ENCODE results near the gene TERB1. TPM values are rescaled to one million over a fixed set of nuclear protein-coding genes. Genes with fewer than 3 reads are reported as not detected.

TERB1 gene
- total RNA-seq, 1 experiment from 2014 or later = not detected

DNA sequence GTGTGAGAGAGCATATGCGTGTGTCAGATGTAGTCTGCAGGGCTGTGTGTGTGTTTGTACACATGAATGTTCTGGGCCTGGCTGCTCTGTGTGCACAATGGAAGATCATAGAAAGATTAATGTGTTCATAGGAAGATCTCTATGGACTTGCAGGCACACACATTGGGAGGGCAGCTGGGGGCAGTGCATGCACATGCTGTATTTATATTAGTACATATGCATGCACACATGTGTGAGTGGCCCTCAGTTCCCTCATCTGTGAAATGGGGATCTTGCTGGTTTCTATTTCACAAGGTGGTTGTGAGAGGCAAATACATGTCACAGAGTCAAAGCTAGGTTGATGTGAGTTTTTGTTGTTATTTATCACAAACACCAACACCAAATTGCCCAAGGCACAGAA, 44.9 kb upstream of the TERB1 start:
- intact Hi-C loops (cut with micrococcal nuclease) = no loop called here
- Histone ChIP-seq H3K9ac (ENCODE audit: low read length) (no peak overlapping the region), H3K9me3 (ENCODE audit: control insufficient read depth in 1 of 2, insufficient read depth in 1 of 2, low read depth in 1 of 2, low read length in 2 of 2) (no peaks in the 10 kb centered on the region), H3K27ac (ENCODE audit: low read depth, low read length) (no peak overlapping the region), H4K20me1 (ENCODE audit: insufficient read depth) (no peaks in the 10 kb centered on the region), H3K9me2 (ENCODE audit: insufficient read depth) (no peaks in the 10 kb centered on the region), H3K4me3 (replicated peaks in 1 of 2; ENCODE audit: low read depth in 1 of 2, low read length in 2 of 2) (no peak overlapping the region), H3K27me3 (ENCODE audit: insufficient read depth, low read length) (no peaks in the 10 kb centered on the region), H3K79me2 (ENCODE audit: insufficient read depth, low read length) (no peaks in the 10 kb centered on the region), H2AFZ (ENCODE audit: low read depth, low read length, poor library complexity, severe bottlenecking) (no peak overlapping the region), H3K36me3 (ENCODE audit: control insufficient read depth in 1 of 2, insufficient read depth in 2 of 2, low read length in 2 of 2) (no peaks in the 10 kb centered on the region), H3K4me2 (ENCODE audit: low read length) (no peak overlapping the region), H3K4me1 (ENCODE audit: control insufficient read depth in 1 of 2, insufficient read depth in 2 of 2, low read length in 2 of 2) (peaks cover 7 to 16% of the 10 kb centered on the region in 2 experiments; a peak in 3 of 4 replicates)
- BruUV-seq (replicated peaks) = no TSS peak
- DNase-seq (ENCODE audit: low read depth, low spot score) (no peak), ATAC-seq (no peak)
- TF ChIP-seq CTCF (IDR thresholded peaks at IDR 0.05 in 2 of 3, conservative IDR thresholded peaks at IDR 0.05 in 1 of 3; ENCODE audit: borderline replicate concordance in 1 of 3, insufficient read depth in 1 of 3, low read depth in 2 of 3, low read length in 2 of 3) (no peak), POLR2AphosphoS5 (IDR thresholded peaks at IDR 0.05; ENCODE audit: low read depth, low read length) (no peak), EZH2 (IDR thresholded peaks at IDR 0.05) (no peak), ZNF274 (IDR thresholded peaks at IDR 0.05; ENCODE audit: low read depth, low read length) (no peak), JUND (IDR thresholded peaks at IDR 0.05) (no peak), CEBPB (IDR thresholded peaks at IDR 0.05; ENCODE audit: low read depth) (no peak), ZFX (IDR thresholded peaks at IDR 0.05) (no peak), SP1 (IDR thresholded peaks at IDR 0.05; ENCODE audit: low read depth) (no peak), FOSL1 (IDR thresholded peaks at IDR 0.05; ENCODE audit: low read depth) (no peak)
- TF ChIP-seq, protein P1, sequence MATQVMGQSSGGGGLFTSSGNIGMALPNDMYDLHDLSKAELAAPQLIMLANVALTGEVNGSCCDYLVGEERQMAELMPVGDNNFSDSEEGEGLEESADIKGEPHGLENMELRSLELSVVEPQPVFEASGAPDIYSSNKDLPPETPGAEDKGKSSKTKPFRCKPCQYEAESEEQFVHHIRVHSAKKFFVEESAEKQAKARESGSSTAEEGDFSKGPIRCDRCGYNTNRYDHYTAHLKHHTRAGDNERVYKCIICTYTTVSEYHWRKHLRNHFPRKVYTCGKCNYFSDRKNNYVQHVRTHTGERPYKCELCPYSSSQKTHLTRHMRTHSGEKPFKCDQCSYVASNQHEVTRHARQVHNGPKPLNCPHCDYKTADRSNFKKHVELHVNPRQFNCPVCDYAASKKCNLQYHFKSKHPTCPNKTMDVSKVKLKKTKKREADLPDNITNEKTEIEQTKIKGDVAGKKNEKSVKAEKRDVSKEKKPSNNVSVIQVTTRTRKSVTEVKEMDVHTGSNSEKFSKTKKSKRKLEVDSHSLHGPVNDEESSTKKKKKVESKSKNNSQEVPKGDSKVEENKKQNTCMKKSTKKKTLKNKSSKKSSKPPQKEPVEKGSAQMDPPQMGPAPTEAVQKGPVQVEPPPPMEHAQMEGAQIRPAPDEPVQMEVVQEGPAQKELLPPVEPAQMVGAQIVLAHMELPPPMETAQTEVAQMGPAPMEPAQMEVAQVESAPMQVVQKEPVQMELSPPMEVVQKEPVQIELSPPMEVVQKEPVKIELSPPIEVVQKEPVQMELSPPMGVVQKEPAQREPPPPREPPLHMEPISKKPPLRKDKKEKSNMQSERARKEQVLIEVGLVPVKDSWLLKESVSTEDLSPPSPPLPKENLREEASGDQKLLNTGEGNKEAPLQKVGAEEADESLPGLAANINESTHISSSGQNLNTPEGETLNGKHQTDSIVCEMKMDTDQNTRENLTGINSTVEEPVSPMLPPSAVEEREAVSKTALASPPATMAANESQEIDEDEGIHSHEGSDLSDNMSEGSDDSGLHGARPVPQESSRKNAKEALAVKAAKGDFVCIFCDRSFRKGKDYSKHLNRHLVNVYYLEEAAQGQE (IDR thresholded peaks at IDR 0.05; ENCODE audit: low read depth) = no peak
- RAD21 ChIA-PET (ENCODE audit: low non-redundant PET in 1 of 2, low total read pairs in 2 of 2, uncharacterized antibody in 2 of 2, unreplicated experiment in 2 of 2) = interaction anchor here in 1 of 2 experiments (0.6 kb wide), 1 partner anchor 35 kb away, joined by 4 read pairs; no protein-coding TSS in a partner anchor
- POLR2A ChIA-PET = no interaction called here
- CTCF ChIA-PET = interaction anchor here (1.0 to 1.7 kb wide), 2 partner anchors 16 to 23 kb away, joined by 3 to 7 read pairs; partner anchors contain the start of gene NAE1
